Ovary (tissue), 9 donors: ENCODE results near the gene PDCD5. TPM values are rescaled to one million over a fixed set of nuclear protein-coding genes. Genes with fewer than 3 reads are reported as not detected.

Experiments
- DNase-seq, 5 donors: peaks; one replicate each; pipeline ENCODE4 v3.0.0-alpha.2; 2019 to 2020
- H3K27ac ChIP-seq, 2 donors: fragments of 200-600 bp; one replicate each; pipeline versions ENCODE4 v1.5.1 to v1.8.0; 2019 to 2022
- H3K27me3 ChIP-seq: fragments of 200-600 bp; one replicate; pipeline ENCODE4 v1.8.0; 2022
- H3K36me3 ChIP-seq: fragments of 200-600 bp; sonication (generic); one replicate; pipeline ENCODE4 v1.5.1; 2019
- H3K4me1 ChIP-seq: one replicate; pipeline ENCODE4 v1.8.1; 2013; ENCODE audit warnings: mild to moderate bottlenecking, moderate library complexity; ENCODE audit not compliant: insufficient read depth
- H3K4me3 ChIP-seq: fragments of 200-600 bp; sonication (generic); one replicate; pipeline ENCODE4 v1.5.1; 2017
- H3K9me3 ChIP-seq, 2 donors: fragments of 200-600 bp in 1 of 2; sonication (generic) in 1 of 2; one replicate each; pipeline versions ENCODE4 v1.5.1 to v1.8.1; 2013 to 2019; ENCODE audit warnings: mild to moderate bottlenecking in 1 of 2, moderate library complexity in 1 of 2
- CTCF ChIP-seq, 3 donors: fragments of 450-650 bp in 2 of 3; fragments of 200-600 bp in 1 of 3; IDR thresholded peaks; one replicate each; pipeline versions ENCODE4 v1.5.1 to v1.8.0; 2016 to 2022; ENCODE audit warnings: antibody characterized with exemption in 3 of 3, mild to moderate bottlenecking in 1 of 3
- EP300 ChIP-seq: sonication (generic); formaldehyde crosslinking; IDR thresholded peaks from one replicate; pipeline ENCODE4 v1.6.1; 2017; ENCODE audit warnings: antibody characterized with exemption
- POLR2A ChIP-seq: fragments of 450-650 bp; IDR thresholded peaks from one replicate; pipeline ENCODE4 v1.6.1; 2017; ENCODE audit warnings: antibody characterized with exemption, mild to moderate bottlenecking, moderate library complexity
- WGBS, 3 donors: extraction: QIAGEN DNeasy Blood & Tissue Kit in 1 of 3; methylation state at CpG; one replicate each; pipeline versions ENCODE4 v1.1.5 to v1.1.7; 2013 to 2017; 5-methylcytosine and 5-hydroxymethylcytosine counted together
- intact Hi-C, 4 donors: fragments of 100-400 bp; cut with DNase I; formaldehyde crosslinking; loops; one replicate each; pipeline versions ENCODE4 v1.11.0 to v1.15.1; 2022 to 2023
- polyA plus RNA-seq, 2 donors: library from polyadenylated mRNA; stranded (reverse); fragments of 200-250 nt in 1 of 2; fragments of 350-450 nt in 1 of 2; fragmentation: Illumina TruSeq in 1 of 2; extraction: RNeasy Lipid Tissue Mini Kit (QIAGEN cat#74804) in 1 of 2; gene quantifications; one replicate each; pipeline ENCODE4 v1.2.3, GENCODE V29; 2013 to 2014
- total RNA-seq, 7 donors: library from RNA; depleted of rRNA in 2 of 7; stranded (reverse); fragments of >200 nt in 2 of 7; fragmentation: NEBNext Ultra II Directional in 3 of 7; extraction: Animal tissue kit (Norgen Biotek cat#: 25700) in 3 of 7; gene quantifications; one replicate each; pipeline versions ENCODE4 v1.1.0 to v1.2.4, GENCODE V29; 2016 to 2023
- donor health status: DM: no; HTN: no; CAD: no; lungs with moderate emphysema.
- donor health status: DM: no; HTN: no; CAD: no.
- donor health status: Bipolar disorder and iron deficiency.
- donor health status: DM: yes; HTN: yes; CAD: no.
- donor health status: DM: no; HTN: no; CAD: no.
- donor health status: DM: yes; HTN: yes; CAD: no.

PDCD5 gene
- total and polyA plus RNA-seq, 9 donors, result 53.2 to 122 (median 67.1) TPM

- TF ChIP-seq POLR2A (no peak), EP300 (no peak), CTCF (IDR thresholded peaks at IDR 0.05) (no peak)
- H3K27ac ChIP-seq, result no peak overlapping the region
- no peak overlapping the region for H3K4me3 ChIP-seq
- 93 to 96% (median 93%) methylated on average over 7 of the region's 7 CpGs for WGBS, 3 donors
- no peak for DNase-seq
- H3K4me1 ChIP-seq, result no peaks in the 10 kb centered on the region
- intact Hi-C loops, result no loop called here
- no peaks in the 10 kb centered on the region for H3K9me3 ChIP-seq
- H3K36me3 ChIP-seq, result no peaks in the 10 kb centered on the region
- no peaks in the 10 kb centered on the region for H3K27me3 ChIP-seq
Observed at GRCh38 chr19:32614916-32615315, 33.9 kb downstream of the PDCD5 start.

GRCh38 chr19:32615569-32615968 lies 34.6 kb downstream of the PDCD5 start:
- intact Hi-C loops, result no loop called here
- no peaks in the 10 kb centered on the region for H3K27me3 ChIP-seq
- DNase-seq, result no peak
- H3K36me3 ChIP-seq, result no peaks in the 10 kb centered on the region
- TF ChIP-seq EP300 (no peak), POLR2A (no peak), CTCF (IDR thresholded peaks at IDR 0.05) (no peak)
- H3K4me3 ChIP-seq, result no peak overlapping the region
- no peaks in the 10 kb centered on the region for H3K9me3 ChIP-seq
- H3K4me1 ChIP-seq, result no peaks in the 10 kb centered on the region
- WGBS, 3 donors, result 87 to 96% (median 89%) methylated on average over 11 of the region's 11 CpGs
- H3K27ac ChIP-seq, result no peak overlapping the region

DNA sequence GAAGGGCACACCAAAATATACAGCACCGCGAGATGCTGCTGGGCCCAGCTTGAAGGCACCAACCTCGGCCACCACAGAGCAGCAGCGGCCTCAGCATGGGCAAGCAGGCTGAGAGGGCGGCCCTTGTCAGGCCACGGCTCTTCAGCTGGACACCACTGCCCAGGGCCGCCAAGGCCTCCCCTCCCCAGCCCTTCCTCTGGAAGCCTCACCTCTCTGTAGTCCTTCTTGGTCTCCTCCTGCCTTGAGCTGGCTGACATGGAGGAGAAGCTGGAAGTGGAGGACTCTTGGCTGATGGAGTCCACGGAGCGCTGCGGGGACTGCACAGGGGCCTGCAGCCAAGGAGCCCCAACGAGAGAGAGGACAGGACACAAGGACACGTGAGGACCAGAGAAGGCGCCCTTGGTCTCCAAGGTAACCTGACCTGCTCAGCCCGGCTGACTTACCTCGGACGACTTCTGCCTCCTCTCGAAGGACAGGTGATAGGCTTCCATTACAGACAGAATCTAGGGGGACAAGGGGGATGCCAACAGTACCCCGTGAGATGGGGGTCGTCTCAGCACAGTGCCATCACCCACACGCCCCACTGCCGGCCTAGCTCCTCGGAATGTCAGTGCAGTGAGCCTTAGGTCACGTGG lies 38.2 kb downstream of the PDCD5 start:
- 90 to 95% (median 94%) methylated on average over 23 of the region's 23 CpGs for WGBS, 3 donors
- no peak for DNase-seq
- Histone ChIP-seq H3K27me3 (no peaks in the 10 kb centered on the region), H3K4me1 (no peaks in the 10 kb centered on the region), H3K36me3 (no peaks in the 10 kb centered on the region), H3K4me3 (no peak overlapping the region), H3K9me3 (no peaks in the 10 kb centered on the region), H3K27ac (no peak overlapping the region)
- TF ChIP-seq POLR2A (no peak), EP300 (no peak), CTCF (IDR thresholded peaks at IDR 0.05) (no peak)
- intact Hi-C loops, result no loop called here

- H3K4me3 ChIP-seq, result no peak overlapping the region
- intact Hi-C loops, result no loop called here
- WGBS, 3 donors, result 66 to 69% (median 68%) methylated on average over 12 of the region's 12 CpGs
- TF ChIP-seq EP300 (no peak), POLR2A (no peak), CTCF (IDR thresholded peaks at IDR 0.05) (no peak)
- no peaks in the 10 kb centered on the region for H3K36me3 ChIP-seq
- H3K27me3 ChIP-seq, result no peaks in the 10 kb centered on the region
- H3K27ac ChIP-seq, result no peak overlapping the region
- H3K9me3 ChIP-seq, result no peaks in the 10 kb centered on the region
- no peak for DNase-seq
- H3K4me1 ChIP-seq, result no peaks in the 10 kb centered on the region
Observed at GRCh38 chr19:32622002-32622401, 41.0 kb downstream of the PDCD5 start.
